OCI-LY3 (cell line): ENCODE measurements around the gene ABCB6.

ENCODE experiments used
- H2AFZ ChIP-seq: fragments of 200-600, 300-600 bp; shearing (Covaris generic); 2 replicates; pipeline ENCODE4 v1.6.0; 2014; ENCODE audit warnings: antibody characterized with exemption, low read depth, low read length
- H3K27ac ChIP-seq: fragments of 200-600, 300-600 bp; sonication (generic); 2 replicates; pipeline ENCODE4 v1.5.1; 2014; ENCODE audit warnings: mild to moderate bottlenecking, low read length, moderate library complexity, mixed read lengths
- H3K27me3 ChIP-seq: fragments of 200-600, 300-600 bp; sonication (generic); 2 replicates; pipeline ENCODE4 v1.6.1; 2014; ENCODE audit warnings: low read depth, low read length, mixed read lengths
- H3K36me3 ChIP-seq: fragments of 200-600, 300-600 bp; sonication (generic); replicated peaks from 2 replicates; pipeline ENCODE3; 2014; ENCODE audit warnings: low read depth, low read length, mixed read lengths
- H3K4me1 ChIP-seq: fragments of 300-600, 200-600 bp; sonication (generic); 2 replicates; pipeline ENCODE4 v1.6.1; 2014; ENCODE audit warnings: low read length, mixed read lengths
- H3K4me2 ChIP-seq: fragments of 200-600, 300-600 bp; sonication (generic); 2 replicates; pipeline ENCODE4 v1.6.1; 2014; ENCODE audit warnings: low read length, mixed read lengths
- H3K4me3 ChIP-seq: fragments of 300-600, 200-600 bp; sonication (generic); 2 replicates; pipeline ENCODE4 v1.5.1; 2014; ENCODE audit warnings: antibody characterized with exemption, mild to moderate bottlenecking, low read length, moderate library complexity
- H3K79me2 ChIP-seq: fragments of 300-600, 200-600 bp; shearing (Covaris generic); 2 replicates; pipeline ENCODE4 v1.6.1; 2014; ENCODE audit warnings: mild to moderate bottlenecking, low read length, mixed read lengths
- H3K9ac ChIP-seq: fragments of 300-600, 200-600 bp; shearing (Covaris generic); 2 replicates; pipeline ENCODE4 v1.6.0; 2014; ENCODE audit warnings: mild to moderate bottlenecking, low read length, moderate library complexity
- H3K9me3 ChIP-seq: fragments of 200-600, 300-600 bp; shearing (Covaris generic); 2 replicates; pipeline ENCODE4 v1.6.1; 2014; ENCODE audit warnings: low read length, mixed read lengths; ENCODE audit not compliant: insufficient read depth
- H4K20me1 ChIP-seq: fragments of 200-600, 300-600 bp; sonication (generic); 2 replicates; pipeline ENCODE4 v1.6.1; 2016; ENCODE audit warnings: low read length, mixed read lengths; ENCODE audit not compliant: insufficient read depth
- EZH2phosphoT487 ChIP-seq: fragments of 200-600 bp; shearing (Covaris generic); IDR thresholded peaks from 2 replicates; pipeline ENCODE4 v1.6.1; 2018; ENCODE audit warnings: antibody characterized with exemption, mixed run types, low read depth
- TF ChIP-seq, protein P1 (sequence below): fragments of 200-600, 300-600 bp; sonication (generic); IDR thresholded peaks from 2 replicates; pipeline ENCODE4 v1.5.1; 2014; ENCODE audit warnings: antibody characterized with exemption, low read length, low read depth

Gene ABCB6

DNA sequence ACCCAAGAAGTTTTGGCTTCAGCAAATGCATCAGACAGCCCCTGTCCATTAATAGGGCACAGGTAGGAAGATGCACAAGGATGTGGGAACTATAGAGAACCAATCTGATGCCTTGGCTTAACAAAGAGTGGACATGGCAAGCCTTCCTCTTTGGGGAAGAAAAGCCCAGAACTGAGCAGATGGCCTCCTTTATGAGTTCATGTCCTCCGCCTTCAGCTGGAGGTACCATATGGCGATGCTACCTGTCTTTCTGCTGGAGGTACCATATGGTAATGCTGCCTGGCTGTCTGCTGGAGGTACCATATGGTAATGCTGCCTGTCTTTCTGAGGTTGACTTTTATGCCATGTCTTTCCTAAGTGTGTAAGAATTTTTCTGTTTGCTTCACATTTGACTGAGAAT, 34.6 kb downstream of the ABCB6 start:
- H3K79me2 ChIP-seq, result peaks cover 2% of the 10 kb centered on the region
- no peak overlapping the region for H3K4me2 ChIP-seq
- H3K36me3 ChIP-seq, result peaks cover 7% of the 10 kb centered on the region
- H3K4me1 ChIP-seq, result peaks cover 15% of the 10 kb centered on the region
- H4K20me1 ChIP-seq, result no peaks in the 10 kb centered on the region
- TF ChIP-seq, protein P1, sequence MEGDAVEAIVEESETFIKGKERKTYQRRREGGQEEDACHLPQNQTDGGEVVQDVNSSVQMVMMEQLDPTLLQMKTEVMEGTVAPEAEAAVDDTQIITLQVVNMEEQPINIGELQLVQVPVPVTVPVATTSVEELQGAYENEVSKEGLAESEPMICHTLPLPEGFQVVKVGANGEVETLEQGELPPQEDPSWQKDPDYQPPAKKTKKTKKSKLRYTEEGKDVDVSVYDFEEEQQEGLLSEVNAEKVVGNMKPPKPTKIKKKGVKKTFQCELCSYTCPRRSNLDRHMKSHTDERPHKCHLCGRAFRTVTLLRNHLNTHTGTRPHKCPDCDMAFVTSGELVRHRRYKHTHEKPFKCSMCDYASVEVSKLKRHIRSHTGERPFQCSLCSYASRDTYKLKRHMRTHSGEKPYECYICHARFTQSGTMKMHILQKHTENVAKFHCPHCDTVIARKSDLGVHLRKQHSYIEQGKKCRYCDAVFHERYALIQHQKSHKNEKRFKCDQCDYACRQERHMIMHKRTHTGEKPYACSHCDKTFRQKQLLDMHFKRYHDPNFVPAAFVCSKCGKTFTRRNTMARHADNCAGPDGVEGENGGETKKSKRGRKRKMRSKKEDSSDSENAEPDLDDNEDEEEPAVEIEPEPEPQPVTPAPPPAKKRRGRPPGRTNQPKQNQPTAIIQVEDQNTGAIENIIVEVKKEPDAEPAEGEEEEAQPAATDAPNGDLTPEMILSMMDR, result no peak
- TF ChIP-seq EZH2phosphoT487, result no peak
- H2AFZ ChIP-seq, result no peak overlapping the region
- H3K27ac ChIP-seq, result no peak overlapping the region
- H3K9ac ChIP-seq, result no peak overlapping the region
- H3K4me3 ChIP-seq, result no peak overlapping the region
- H3K9me3 ChIP-seq, result no peaks in the 10 kb centered on the region
- H3K27me3 ChIP-seq, result no peaks in the 10 kb centered on the region

- no peak overlapping the region for H2AFZ ChIP-seq
- no peak overlapping the region for H3K4me3 ChIP-seq
- peaks cover 8% of the 10 kb centered on the region for H3K79me2 ChIP-seq
- no peak for TF ChIP-seq EZH2phosphoT487
- TF ChIP-seq, protein P1, result no peak
- no peak overlapping the region for H3K9ac ChIP-seq
- no peak overlapping the region for H3K4me2 ChIP-seq
- H4K20me1 ChIP-seq, result no peaks in the 10 kb centered on the region
- peaks cover 19% of the 10 kb centered on the region for H3K4me1 ChIP-seq
- H3K36me3 ChIP-seq, result peaks cover 7% of the 10 kb centered on the region
- H3K27ac ChIP-seq, result no peak overlapping the region
- no peaks in the 10 kb centered on the region for H3K9me3 ChIP-seq
- H3K27me3 ChIP-seq, result no peaks in the 10 kb centered on the region
Measured at GRCh38 chr2:219183151-219183772, 35.5 kb downstream of the ABCB6 start.

- Histone ChIP-seq H3K36me3 (peaks cover 7% of the 10 kb centered on the region), H3K4me1 (peaks cover 19% of the 10 kb centered on the region), H3K27ac (no peak overlapping the region), H3K4me2 (no peak overlapping the region), H2AFZ (no peak overlapping the region), H3K4me3 (no peak overlapping the region), H3K9ac (no peak overlapping the region), H4K20me1 (no peaks in the 10 kb centered on the region), H3K79me2 (peaks cover 8% of the 10 kb centered on the region), H3K9me3 (no peaks in the 10 kb centered on the region), H3K27me3 (no peaks in the 10 kb centered on the region)
- TF ChIP-seq, protein P1, result no peak
- no peak for TF ChIP-seq EZH2phosphoT487
Measured at GRCh38 chr2:219182331-219183150, 36.2 kb downstream of the ABCB6 start.

DNA sequence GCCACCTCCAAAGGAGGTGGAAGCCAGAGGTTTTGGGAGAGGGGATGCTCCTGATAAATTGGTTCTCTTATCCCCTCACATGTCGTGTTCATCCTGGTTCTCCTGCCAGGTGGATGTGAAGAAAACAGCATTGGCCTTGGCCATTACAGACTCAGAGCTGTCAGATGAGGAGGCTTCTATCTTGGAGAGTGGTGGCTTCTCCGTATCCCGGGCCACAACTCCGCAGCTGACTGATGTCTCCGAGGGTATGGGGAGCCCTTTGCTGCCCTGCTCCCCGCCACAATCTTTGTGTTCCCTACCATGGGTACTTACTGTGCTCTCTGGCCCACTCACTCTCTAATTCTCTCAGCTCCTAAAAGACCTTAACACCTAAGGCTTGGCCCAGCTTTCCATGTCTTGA, 37.2 kb downstream of the ABCB6 start:
- Histone ChIP-seq H2AFZ (no peak overlapping the region), H3K9ac (no peak overlapping the region), H3K4me3 (no peak overlapping the region), H3K27me3 (no peaks in the 10 kb centered on the region), H3K79me2 (peaks cover 8% of the 10 kb centered on the region), H3K4me2 (no peak overlapping the region), H4K20me1 (no peaks in the 10 kb centered on the region), H3K27ac (no peak overlapping the region), H3K4me1 (peaks cover 11% of the 10 kb centered on the region), H3K36me3 (peaks cover 7% of the 10 kb centered on the region), H3K9me3 (no peaks in the 10 kb centered on the region)
- TF ChIP-seq, protein P1, result no peak
- TF ChIP-seq EZH2phosphoT487, result no peak
